Hepatocyte (in vitro differentiated cells): ENCODE data around the gene WAPL. TPM values are rescaled to one million over a fixed set of nuclear protein-coding genes. Genes with fewer than 3 reads are reported as not detected.

Source experiments
- DNase-seq: peaks from one replicate; pipeline ENCODE4 v3.0.0-alpha.2; 2016; ENCODE audit warnings: low spot score
- H2AFZ ChIP-seq: fragments of 200-600 bp; sonication (generic); 2 replicates; pipeline ENCODE4 v1.6.0; 2016; ENCODE audit warnings: antibody characterized with exemption, mild to moderate bottlenecking
- H3K27ac ChIP-seq: fragments of 200-600 bp; sonication (generic); 2 replicates; pipeline ENCODE4 v1.5.1; 2016; ENCODE audit warnings: mild to moderate bottlenecking
- H3K27me3 ChIP-seq: fragments of 200-600 bp; sonication (generic); 2 replicates; pipeline ENCODE4 v1.6.1; 2016
- H3K36me3 ChIP-seq: fragments of 200-600 bp; sonication (generic); replicated peaks from 2 replicates; pipeline ENCODE4 v1.5.1; 2016; ENCODE audit warnings: low read depth; ENCODE audit not compliant: insufficient read depth
- H3K4me1 ChIP-seq: fragments of 200-600 bp; sonication (generic); 2 replicates; pipeline ENCODE4 v1.5.1; 2016; ENCODE audit warnings: mild to moderate bottlenecking, moderate library complexity; ENCODE audit not compliant: insufficient read depth
- H3K4me2 ChIP-seq: fragments of 200-600 bp; sonication (generic); 2 replicates; pipeline ENCODE4 v1.6.0; 2016
- H3K4me3 ChIP-seq: fragments of 200-600 bp; sonication (generic); 2 replicates; pipeline ENCODE4 v1.5.1; 2016; ENCODE audit warnings: mild to moderate bottlenecking
- H3K79me2 ChIP-seq: fragments of 200-600 bp; sonication (generic); 2 replicates; pipeline ENCODE4 v1.6.0; 2017; ENCODE audit warnings: mild to moderate bottlenecking
- H3K9me2 ChIP-seq: fragments of 200-600 bp; sonication (generic); replicated peaks from 2 replicates; pipeline ENCODE4 v1.6.0; 2017; ENCODE audit warnings: mild to moderate bottlenecking; ENCODE audit not compliant: insufficient read depth
- H3K9me3 ChIP-seq: fragments of 200-600 bp; sonication (generic); 2 replicates; pipeline ENCODE4 v1.5.1; 2016; ENCODE audit warnings: low read depth, mild to moderate bottlenecking
- H4K20me1 ChIP-seq: fragments of 200-600 bp; sonication (generic); 2 replicates; pipeline ENCODE4 v1.6.0; 2016; ENCODE audit warnings: mild to moderate bottlenecking; ENCODE audit not compliant: insufficient read depth, poor library complexity, severe bottlenecking
- EZH2 ChIP-seq: fragments of 200-600 bp; sonication (generic); IDR thresholded peaks from 2 replicates; pipeline ENCODE4 v1.6.1; 2016; ENCODE audit warnings: antibody characterized with exemption, mild to moderate bottlenecking, borderline replicate concordance
- EZH2phosphoT487 ChIP-seq: fragments of 200-600 bp; sonication (generic); IDR thresholded peaks from one replicate; pipeline ENCODE4 v1.6.1; 2018; ENCODE audit warnings: antibody characterized with exemption, mild to moderate bottlenecking, low read depth, moderate library complexity; ENCODE audit not compliant: unreplicated experiment, severe bottlenecking
- WGBS: methylation state at CpG from one replicate; pipeline ENCODE4 v1.1.6; 2016; ENCODE audit warnings: low lambda C conversion rate; ENCODE audit errors: missing lambda C conversion rate; 5-methylcytosine and 5-hydroxymethylcytosine counted together
- polyA plus RNA-seq: library from polyadenylated mRNA; unstranded; fragments of >200 nt; fragmentation: Nextera tagmentation; extraction: Ambion mirVana; gene quantifications from 2 replicates; pipeline ENCODE4 v1.2.1, GENCODE V29; 2016
- total RNA-seq: library from RNA; depleted of rRNA; stranded (reverse); fragments of >200 nt; gene quantifications from 2 replicates; pipeline ENCODE4 v1.2.3, GENCODE V29; 2014
- TF ChIP-seq, protein P1 (sequence below): fragments of 200-600 bp; sonication (generic); IDR thresholded peaks from 2 replicates; pipeline ENCODE4 v1.5.1; 2016; ENCODE audit warnings: antibody characterized with exemption, mild to moderate bottlenecking; ENCODE audit not compliant: poor library complexity

The WAPL gene
- total and polyA plus RNA-seq, 2 experiments from 2014 or later = 19.4 to 41.4 TPM

- no peak for DNase-seq
- no peaks in the 10 kb centered on the region for H3K36me3 ChIP-seq
- H2AFZ ChIP-seq = no peak overlapping the region
- peaks cover 24% of the 10 kb centered on the region for H3K27me3 ChIP-seq
- no peaks in the 10 kb centered on the region for H3K9me3 ChIP-seq
- H3K4me2 ChIP-seq = no peak overlapping the region
- H4K20me1 ChIP-seq = no peaks in the 10 kb centered on the region
- WGBS = 72% methylated on average over 8 of the region's 12 CpGs
- H3K79me2 ChIP-seq = no peaks in the 10 kb centered on the region
- no peak for TF ChIP-seq EZH2
- TF ChIP-seq, protein P1, sequence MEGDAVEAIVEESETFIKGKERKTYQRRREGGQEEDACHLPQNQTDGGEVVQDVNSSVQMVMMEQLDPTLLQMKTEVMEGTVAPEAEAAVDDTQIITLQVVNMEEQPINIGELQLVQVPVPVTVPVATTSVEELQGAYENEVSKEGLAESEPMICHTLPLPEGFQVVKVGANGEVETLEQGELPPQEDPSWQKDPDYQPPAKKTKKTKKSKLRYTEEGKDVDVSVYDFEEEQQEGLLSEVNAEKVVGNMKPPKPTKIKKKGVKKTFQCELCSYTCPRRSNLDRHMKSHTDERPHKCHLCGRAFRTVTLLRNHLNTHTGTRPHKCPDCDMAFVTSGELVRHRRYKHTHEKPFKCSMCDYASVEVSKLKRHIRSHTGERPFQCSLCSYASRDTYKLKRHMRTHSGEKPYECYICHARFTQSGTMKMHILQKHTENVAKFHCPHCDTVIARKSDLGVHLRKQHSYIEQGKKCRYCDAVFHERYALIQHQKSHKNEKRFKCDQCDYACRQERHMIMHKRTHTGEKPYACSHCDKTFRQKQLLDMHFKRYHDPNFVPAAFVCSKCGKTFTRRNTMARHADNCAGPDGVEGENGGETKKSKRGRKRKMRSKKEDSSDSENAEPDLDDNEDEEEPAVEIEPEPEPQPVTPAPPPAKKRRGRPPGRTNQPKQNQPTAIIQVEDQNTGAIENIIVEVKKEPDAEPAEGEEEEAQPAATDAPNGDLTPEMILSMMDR = no peak
- TF ChIP-seq EZH2phosphoT487 = no peak
- no peaks in the 10 kb centered on the region for H3K9me2 ChIP-seq
- no peaks in the 10 kb centered on the region for H3K4me1 ChIP-seq
- no peak overlapping the region for H3K27ac ChIP-seq
- no peak overlapping the region for H3K4me3 ChIP-seq
Observed at GRCh38 chr10:86391986-86392722, 129.4 kb downstream of the WAPL start.

GRCh38 chr10:86391236-86391840 is 130.3 kb downstream of the WAPL start:
- peaks cover 17% of the 10 kb centered on the region for H3K27me3 ChIP-seq
- H3K9me3 ChIP-seq = no peaks in the 10 kb centered on the region
- H3K4me1 ChIP-seq = no peaks in the 10 kb centered on the region
- H3K9me2 ChIP-seq = no peaks in the 10 kb centered on the region
- no peaks in the 10 kb centered on the region for H3K79me2 ChIP-seq
- TF ChIP-seq, protein P1 = no peak
- TF ChIP-seq EZH2phosphoT487 = no peak
- no peak overlapping the region for H2AFZ ChIP-seq
- H3K27ac ChIP-seq = no peak overlapping the region
- no peaks in the 10 kb centered on the region for H4K20me1 ChIP-seq
- no peak overlapping the region for H3K4me3 ChIP-seq
- DNase-seq = no peak
- WGBS = 91% methylated on average over 8 of the region's 8 CpGs
- H3K36me3 ChIP-seq = no peaks in the 10 kb centered on the region
- H3K4me2 ChIP-seq = no peak overlapping the region

GRCh38 chr10:86390337-86391120 is 131.1 kb downstream of the WAPL start:
- 88% methylated on average over 14 of the region's 14 CpGs for WGBS
- H3K4me2 ChIP-seq = no peak overlapping the region

More at GRCh38 chr10:86390337-86391120, 131.1 kb downstream of the WAPL start:
- Histone ChIP-seq H3K27ac (no peak overlapping the region), H4K20me1 (no peaks in the 10 kb centered on the region), H3K79me2 (no peaks in the 10 kb centered on the region), H3K9me3 (no peaks in the 10 kb centered on the region), H3K4me3 (no peak overlapping the region), H3K27me3 (peaks cover 15% of the 10 kb centered on the region), H2AFZ (no peak overlapping the region), H3K36me3 (no peaks in the 10 kb centered on the region), H3K9me2 (no peaks in the 10 kb centered on the region), H3K4me1 (no peaks in the 10 kb centered on the region)
- DNase-seq = no peak
- TF ChIP-seq EZH2phosphoT487 (no peak), EZH2 (no peak)
